Left kidney (tissue), 2 donors: ENCODE data around the gene FNBP1. TPM values are rescaled to one million over a fixed set of nuclear protein-coding genes. Genes with fewer than 3 reads are reported as not detected.
A peak's percentile ranks its signal among the peaks of the same experiment; 100 is the strongest.
"Not testable (repeated sequence)": the region's sequence is repeated elsewhere in the genome, so short reads cannot be mapped to it uniquely, and the experiment has no call there.

Experiments
- DNase-seq: peaks from one replicate; pipeline ENCODE4 v3.0.0-alpha.2; 2013
- polyA plus RNA-seq: library from polyadenylated mRNA; unstranded; fragments of 120-200 nt; gene quantifications from one replicate; pipeline ENCODE4 v1.2.1, GENCODE V29; 2013; ENCODE audit not compliant: insufficient read length

Gene FNBP1
- polyA plus RNA-seq, 1 donor: 57.8 TPM

DNA sequence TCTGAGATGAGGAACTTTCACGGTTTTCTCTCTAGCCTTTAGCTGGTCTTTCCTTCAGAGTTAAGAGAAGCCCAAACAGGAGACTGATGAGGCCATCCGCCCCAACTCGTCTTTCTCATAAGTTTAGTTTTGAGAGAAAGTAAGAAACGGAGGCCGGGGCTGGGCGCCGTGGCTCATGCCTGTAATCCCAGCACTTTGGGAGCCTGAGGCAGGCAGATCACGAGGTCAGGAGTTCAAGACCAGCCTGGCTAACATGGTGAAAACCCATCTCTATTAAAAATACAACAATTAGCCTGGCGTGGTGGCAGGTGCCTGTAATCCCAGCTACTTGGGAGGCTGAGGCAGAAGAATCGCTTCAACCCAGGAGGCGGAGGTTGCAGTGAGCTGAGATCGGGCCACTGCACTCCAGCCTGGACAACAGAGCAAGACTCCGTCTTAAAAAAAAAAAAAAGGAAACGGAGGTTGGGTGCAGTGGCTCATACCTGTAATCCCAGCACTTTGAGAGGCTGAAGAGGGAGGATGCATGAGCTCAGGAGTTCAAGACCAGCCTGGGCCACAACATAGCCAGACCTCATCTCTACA is 152.2 kb downstream of the FNBP1 start:
- not testable (repeated sequence) for DNase-seq

DNA sequence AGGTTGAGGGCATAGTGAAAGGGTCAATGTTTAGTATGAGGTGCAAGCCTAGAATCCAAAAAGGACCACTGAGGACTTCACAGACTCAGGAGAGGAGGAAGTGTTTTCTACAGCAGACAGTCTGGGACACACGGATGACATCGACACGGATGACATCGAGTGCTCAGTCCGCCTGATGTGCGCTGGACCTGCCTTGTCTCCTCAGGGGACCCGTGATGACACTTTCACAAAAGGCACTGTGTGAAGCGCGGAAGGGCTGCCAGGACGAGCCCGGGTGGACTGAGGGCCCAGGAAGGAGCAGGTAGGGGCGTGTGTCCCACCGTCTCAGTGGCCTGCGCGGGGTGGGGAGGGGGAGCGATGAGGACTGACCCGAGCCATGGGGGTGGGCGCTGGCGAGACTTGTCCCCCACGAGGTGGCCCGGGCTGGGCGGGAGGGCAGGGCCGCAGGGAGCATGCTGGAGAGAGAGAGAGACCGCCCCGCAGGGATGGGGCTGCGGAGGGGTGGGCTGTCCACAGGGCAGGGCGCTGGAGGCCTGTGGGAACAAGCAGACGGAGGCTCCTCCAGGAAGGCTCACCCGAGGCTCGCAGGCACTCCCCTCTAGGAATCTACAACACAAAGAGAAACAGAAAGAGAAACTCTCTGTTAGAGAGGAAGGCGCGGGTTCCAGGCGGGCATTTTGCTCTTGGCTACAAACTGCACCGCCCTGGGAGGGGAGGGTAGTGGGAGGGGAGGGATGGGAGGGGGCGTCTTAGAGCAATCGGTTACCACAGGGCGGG is 152.9 kb downstream of the FNBP1 start:
- DNase-seq: no peak

DNA sequence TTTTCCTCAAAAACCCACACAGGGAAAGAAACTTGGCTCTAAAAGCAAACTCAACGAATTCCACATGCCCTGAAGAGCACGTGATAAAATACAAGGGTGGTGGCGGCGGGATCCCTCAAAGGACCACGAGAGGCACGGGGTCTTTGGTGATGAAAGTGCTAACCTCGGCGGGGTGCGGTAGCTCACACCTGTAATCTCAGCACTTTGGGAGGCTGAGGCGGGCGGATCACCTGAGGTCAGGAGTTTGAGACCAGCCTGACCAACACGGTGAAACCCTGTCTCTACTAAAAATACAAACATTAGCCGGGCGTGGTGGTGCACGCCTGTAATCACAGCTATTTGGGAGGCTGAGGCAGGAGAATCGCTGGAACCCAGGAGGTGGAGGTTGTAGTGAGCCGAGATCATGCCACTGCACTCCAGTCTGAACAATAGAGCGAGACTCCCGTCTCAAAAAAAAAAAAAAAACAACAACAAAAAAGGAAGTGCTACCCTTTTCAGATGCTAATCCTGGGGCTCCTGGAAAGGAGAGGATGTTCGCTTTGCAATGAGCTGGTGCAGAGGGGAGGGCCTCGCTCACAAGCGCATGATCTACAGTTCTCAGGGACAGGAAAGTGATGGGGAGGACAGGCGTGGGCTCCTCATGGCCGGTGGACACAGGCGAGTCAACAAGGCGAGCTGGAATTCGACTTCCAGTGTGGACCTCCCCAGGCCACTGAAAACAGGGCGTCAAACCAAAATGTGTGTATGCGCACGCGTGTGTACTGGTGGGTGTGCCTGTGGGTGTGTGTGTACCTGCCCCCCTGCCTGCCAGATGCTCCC is 153.7 kb downstream of the FNBP1 start:
- DNase-seq: no peak

DNA sequence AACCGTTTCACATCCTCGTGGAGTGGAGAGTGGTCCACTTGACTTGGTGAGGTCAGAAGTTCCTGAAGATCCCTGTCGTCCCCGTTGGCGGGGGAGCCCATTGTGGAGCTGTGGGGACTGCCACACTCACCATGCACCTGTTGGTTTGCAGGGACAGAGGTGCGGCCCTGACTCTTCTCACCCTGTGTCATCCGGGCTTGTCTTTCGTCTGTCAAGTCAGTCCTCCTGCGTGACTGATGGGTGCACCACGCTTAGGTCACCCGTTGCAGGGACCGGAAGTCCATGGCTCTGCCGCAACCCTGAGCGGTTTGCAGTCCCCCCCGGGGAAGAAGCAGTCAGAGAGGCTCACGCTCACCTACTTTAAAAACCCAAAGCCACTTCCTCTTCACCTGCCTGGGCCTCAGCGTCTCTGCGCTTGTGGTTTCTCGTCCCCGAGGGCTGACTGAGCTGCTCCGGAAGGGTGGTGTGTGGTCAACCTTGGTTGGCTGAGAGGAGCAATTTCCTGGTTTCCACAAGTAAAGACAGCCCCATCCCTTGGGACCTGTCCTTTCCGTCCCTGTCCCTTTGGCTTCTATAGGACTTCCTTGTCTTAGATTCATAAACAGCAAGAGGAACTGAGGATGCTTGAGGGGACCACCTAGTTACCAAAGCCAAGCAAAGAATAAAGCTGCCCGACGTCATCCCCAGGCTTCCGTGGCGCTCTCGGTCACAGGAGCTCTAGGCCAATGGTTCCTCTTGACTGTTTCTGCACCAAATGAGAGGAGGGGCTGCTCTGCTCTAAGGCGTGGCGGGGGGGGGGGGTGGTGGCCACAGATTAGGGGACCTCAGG is 154.5 kb downstream of the FNBP1 start:
- no peak for DNase-seq

DNA sequence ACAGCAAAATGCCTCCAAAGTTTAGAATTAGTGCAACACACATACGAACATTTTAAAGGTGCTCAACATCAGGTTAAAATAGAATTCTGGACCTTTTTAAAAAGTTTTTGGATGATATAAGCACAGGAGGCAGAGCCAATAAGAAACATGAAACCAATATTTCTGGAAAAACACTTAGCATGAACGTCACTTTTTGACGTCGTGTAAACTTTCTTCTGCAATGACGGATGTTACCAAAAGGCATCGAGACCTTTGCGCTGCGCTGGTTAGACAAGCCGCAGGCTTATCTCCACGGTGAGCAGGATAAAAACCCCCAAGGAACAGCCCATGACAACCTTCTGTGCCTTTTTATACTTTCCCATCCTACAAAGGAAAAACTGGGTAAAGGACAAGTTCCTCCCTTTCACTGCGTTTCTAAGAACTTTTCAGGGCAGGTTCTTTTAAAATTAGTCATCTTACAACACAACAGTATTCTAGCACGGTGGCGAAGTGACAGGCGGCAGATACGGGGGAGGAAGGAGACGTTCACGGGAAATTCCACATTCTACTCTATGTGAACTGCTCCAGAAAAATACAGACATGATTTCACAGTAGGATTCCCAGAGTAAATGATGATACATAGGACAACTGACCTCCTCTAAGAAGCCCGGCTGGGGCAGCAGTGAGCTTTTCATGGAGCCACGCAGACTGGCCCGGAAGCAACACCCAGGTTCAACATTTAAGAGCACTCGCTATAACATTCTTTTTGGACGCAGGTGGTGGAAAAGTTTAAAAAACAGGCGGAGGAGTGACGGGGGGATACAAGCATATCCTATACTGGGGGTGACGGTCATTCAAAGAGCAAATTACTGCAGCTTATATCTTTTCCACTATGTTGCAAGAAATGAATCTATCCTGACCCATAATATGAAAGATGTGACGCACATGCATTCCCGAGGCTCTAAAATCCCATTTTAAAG is 155.4 kb downstream of the FNBP1 start:
- no peak for DNase-seq

DNA sequence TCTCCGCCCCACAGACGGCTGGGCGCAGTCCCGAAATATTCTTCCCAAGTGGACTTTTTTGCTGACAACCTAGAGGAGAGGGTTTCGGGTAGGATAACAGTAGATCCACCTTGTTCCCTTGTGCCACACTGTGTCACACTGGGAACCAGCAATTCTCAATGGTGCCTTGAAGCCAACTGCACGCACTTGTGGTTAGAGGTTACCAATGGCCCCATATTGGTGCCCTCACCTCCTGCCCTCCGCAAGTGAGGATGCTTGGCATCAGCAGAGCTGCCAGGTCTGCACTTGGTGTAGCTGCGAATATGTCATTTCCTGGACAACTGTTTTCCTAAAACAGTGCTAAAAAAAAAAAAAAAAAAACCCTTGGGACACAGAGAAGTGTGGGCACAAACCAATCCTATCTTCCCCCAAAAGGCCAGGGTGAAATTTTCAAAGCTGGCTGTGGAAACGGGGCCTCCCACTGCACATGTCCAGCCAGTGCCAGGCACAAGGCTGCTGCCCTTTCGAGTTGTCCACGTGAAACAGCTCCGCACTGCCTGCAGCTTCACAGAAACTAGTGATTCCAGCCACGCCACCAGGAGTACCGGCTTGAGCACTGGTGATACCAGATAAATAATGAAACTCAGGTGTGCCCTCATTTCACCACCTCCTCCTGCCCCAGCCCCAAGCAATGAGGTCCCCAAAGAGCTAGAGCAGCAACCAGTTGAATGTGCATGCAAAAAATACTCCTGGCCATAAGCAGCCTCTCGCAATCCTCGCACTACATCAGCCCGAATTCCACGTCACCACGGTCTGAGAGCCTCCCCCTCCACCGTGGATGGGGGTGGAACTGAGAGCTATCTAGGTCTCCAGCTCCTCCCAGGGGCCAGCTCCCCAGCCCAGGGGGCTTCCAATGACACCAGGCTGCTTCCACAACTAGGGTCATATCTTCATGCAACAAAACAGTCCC is 156.5 kb downstream of the FNBP1 start:
- no peak for DNase-seq

DNA sequence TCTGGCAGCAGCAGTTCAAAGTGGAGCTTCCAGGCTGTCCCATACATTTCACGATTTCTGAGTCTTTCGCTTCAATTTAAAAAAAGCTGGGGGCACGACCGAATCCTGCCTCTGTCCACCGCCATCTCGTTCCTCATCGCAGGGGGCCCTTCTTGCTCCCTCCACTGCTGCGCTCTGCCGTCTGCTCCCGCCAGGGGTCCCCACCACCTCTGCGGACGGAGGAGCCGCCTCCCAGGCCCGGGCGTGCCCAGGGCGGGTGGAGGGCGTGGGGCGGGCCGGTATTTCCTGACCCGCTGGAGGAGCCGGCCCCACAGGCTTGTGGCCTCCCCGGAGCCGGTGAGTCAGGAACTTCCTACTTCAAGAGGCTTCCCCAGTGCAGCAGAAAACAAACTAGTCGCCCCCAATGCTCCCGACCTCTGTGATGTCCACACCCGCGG is 157.3 kb downstream of the FNBP1 start:
- DNase-seq: peak; percentile 73

DNA sequence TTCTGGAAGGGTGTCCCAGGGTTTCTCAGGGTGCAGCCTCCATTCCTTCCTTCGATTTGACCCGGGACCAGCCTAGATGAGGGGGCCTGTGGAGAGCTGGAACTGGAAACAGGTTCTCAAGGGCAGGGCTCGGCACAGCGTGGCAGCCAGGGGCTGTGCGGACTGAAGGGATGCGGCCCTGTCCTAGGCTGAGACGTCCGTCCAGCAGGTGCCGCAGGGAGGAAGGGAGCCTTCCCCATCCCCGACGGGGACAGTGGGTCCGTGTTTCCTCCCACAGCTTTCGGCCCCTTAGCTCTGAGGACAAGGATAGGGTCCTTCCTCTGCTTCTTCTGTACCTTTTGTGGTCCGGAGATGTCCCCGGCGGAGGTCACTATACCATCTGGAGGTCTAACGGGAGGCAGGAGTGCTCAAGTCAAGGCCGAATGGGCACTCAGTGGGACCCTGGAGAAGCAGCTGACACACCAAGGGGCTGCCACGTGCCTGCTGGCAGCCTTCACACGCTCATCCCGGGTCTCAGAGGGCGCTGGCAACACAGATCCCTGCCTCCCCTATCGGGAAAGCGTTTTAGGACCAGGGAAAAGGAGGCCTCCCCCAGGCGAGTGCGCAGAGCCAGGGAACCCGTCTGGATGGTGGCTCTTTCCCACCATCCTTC is 157.8 kb downstream of the FNBP1 start:
- no peak for DNase-seq

DNA sequence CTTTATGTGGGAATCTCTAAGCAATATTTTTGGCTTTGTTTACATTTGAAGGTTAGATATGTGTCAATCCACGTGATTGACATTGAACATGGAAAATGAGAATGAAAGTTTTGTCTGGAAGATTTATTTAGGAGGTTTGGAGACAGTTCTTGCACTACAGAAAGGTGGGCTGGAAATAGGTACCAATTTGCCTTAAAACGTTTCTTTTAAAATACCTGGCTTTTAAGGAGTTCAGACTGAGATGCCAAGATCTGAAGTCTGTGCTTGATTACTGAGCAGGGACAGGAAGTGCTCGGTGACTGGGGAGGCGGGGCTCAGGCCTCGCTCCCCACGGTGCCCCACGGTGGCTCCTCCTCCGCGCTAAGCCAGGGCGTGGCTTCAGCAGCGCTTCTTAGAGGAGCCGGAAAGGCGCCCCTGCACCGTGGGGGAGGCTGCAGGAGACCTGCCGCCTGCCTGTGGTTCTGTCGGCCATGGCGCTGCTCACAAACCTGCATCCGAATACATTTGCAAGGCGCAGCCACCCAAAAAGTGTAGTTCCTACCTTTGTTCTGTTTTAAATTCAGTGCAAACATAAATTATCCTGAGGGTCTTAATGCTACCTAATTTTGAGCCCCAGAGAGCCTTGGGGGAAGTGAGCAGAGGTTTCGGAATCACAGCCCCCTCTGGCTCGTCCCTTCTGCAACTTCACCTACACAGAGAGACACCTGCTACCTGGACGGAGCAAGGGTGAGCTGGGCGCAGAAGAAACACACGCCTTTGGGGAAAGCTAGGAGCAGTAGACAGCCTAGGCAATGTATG is 158.6 kb downstream of the FNBP1 start:
- peak; percentile 90 for DNase-seq

DNA sequence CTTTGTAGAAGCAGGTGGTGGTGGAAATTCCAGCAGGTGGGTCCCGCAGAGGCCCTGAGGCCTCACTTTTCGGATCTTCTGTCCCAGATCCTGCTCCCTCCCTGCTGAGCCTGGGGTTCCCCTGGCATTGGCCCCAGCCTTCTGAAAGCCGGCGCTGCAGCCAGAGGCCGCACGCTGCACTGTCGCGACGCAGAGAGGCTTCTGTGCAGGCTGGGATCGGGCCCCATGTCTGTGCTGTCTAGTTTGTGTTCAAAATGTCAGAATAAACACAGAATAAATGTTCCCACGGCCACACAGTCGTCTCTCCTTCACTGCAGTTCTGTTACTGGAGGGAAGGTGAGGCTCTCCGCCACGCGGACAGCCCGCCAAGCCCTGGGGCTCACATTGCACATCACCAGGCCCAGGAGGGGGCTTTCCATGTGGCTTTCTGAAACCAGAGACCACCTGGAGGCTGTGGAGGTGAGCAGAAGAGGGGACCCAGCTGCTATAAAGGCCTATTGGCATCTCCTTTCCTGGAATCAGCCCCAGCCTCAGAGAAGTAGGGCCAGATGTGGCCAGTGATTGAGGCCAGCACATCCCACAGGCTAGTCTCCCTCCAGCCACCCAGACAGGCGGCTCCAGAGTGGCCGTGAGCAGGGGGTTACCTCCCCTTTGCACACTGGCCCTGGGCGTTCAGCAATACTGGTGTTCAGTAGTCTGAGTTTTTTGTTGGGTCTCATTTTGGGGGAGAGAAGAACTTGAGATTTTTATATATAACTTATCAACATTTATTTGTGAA is 161.3 kb downstream of the FNBP1 start:
- no peak for DNase-seq

DNA sequence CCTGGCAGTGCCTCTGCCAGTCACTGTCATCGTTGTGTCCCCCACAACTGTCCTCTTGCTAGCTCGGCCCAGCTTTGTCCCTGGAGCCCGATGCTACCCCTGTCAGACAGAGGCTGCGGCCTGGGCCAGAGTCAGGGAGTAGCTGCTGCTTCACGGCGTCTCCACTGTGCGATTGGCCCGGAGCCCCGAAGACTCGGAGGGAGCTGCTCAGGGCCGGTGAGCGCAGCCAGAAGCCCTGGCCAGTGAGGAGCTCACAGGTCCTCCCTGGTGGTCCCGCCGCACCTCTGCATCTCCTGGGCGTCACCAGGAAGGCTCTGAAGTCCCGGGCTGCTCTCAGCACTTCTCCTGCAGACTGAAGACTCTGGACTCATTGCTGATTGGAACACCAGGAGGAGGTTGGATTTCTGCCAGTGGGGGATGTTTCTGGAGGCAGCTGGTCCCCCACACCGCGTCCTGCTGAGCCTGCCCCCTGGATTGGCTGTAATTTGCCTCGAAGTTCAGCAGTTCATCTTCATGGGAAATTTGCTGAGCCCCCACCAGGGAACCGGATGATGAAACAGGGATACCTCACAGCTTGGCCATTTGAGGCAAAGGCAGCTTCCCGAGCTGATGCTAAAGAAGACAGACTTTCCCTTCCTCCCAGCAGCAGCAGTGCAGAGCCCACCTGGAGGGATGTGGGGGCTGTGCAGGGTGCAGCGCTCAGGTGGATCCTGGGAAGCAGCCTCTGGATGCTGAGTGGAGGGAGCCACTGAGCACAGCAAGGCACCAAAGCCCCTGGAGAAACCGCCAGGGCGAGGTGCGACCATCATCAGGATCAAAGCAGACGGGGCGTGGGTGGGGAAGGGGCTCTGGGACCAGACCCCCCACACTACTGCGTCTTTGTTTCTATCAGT is 162.1 kb downstream of the FNBP1 start:
- no peak for DNase-seq

DNA sequence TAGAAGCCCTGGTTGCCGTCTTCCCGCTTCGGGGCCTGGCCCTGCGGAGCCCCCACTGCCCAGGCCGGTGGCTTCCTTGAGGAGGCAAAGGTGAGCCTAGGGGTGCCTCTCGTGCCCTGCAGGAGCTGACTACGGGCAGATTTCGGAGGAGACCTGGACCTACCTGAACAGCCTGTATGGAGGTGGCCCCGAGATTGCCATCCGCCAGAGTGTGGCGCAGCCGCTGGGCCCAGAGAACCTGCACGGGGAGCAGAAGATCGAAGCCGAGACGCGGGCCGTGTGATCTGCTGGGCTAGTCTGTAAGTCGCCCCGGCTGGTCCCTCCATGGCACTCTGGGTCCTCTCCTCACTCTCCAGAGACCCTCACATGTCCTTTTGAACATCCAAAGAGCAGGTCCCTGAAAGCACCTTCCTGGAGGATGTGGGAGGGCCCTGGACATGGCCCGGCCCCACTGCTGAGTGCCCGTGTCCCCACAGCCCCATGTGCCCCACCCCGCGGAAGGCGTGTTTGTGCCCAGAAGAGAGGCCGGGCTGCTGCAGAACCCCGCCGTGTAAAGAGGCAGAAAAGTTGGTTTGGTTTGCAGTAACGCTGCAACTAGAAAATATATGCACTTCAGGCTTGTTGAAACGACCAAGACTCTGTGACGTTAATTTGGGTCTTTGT is 162.9 kb downstream of the FNBP1 start:
- no peak for DNase-seq

DNA sequence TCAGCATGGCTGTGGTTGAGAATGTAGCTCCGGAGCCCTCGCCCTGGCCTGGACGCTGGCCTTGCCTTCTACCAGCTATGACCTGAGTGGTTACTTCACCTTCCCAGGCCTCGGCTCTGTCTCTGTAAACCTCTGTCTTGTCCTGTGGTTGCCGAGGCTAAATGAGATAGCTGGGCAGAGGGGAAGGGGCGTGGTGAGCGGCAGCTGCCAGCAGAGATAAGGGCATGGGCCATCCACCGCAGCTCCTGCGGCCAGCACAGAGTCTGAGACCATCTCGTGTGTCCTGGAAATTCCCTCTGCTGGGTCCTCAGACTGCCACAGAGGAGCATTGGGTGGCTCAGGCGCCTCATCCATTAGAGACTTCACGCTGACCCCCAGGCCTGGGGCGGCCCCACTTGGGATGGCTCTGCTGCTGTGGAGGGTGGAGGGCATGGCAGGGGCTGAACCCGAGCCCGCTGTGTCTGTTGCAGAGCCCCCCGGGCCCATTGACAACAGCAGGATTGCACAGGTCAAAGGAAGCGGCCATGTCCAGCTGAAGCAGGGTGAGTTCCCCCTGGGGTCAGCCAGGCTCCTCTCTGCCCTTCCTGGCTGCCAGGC is 163.8 kb downstream of the FNBP1 start:
- no peak for DNase-seq

DNA sequence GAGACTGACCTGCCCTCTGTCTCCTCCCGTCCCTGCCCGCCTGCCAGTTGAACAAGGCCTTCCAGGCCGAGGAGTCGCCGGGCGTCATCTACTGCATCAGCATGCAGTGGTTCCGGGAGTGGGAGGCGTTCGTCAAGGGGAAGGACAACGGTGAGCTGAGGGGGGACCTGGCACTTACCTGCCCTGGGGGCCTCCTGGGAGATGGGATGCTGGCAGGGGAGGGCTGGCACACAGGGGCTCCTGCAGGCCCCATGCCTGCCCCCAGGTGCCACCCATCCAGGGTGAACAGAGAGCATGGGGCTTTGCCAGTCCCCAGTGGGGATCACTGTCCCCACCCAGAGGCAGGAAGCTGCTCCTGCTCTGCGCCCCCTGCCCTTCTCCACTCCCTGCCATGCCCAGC is 164.7 kb downstream of the FNBP1 start:
- no peak for DNase-seq

DNA sequence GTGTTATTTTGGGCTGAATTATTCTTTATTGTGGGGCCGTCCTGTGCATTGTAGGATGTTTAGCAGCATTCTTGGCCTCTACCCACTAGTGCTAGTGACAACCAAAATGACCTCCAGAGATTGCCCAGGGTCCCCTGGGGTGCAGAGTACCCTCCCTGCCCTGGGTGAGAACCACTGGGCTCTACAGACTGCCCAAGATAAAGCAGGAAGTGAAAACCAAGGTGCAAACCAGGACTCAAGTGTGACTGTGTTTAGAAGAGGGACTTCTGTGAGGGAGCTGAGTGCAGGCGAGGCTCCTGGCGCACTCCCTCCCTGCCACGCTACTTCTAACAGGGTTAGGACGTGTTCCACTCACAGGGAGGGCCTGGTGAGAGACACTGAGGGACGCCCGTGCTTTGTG is 166.2 kb downstream of the FNBP1 start:
- DNase-seq: no peak
